Right renal cortex interstitium (tissue), 3 donors: ENCODE measurements around the gene PSMD11. TPM values are rescaled to one million over a fixed set of nuclear protein-coding genes. Genes with fewer than 3 reads are reported as not detected.
"Not testable (repeated sequence)": the region's sequence is repeated elsewhere in the genome, so short reads cannot be mapped to it uniquely, and the experiment has no call there.

Source experiments
- DNase-seq, 3 donors: peaks; one replicate each; pipeline ENCODE4 v3.0.0-alpha.2; 2013; ENCODE audit warnings: low read depth in 3 of 3, low spot score in 2 of 3
- polyA plus RNA-seq, 3 donors: library from polyadenylated mRNA; unstranded; fragments of 120-200 nt; gene quantifications; one replicate each; pipeline ENCODE4 v1.2.1, GENCODE V29; 2013; ENCODE audit not compliant: insufficient read length in 3 of 3

The PSMD11 gene
- polyA plus RNA-seq, 3 donors: 97.4 to 110 (median 109) TPM

DNA sequence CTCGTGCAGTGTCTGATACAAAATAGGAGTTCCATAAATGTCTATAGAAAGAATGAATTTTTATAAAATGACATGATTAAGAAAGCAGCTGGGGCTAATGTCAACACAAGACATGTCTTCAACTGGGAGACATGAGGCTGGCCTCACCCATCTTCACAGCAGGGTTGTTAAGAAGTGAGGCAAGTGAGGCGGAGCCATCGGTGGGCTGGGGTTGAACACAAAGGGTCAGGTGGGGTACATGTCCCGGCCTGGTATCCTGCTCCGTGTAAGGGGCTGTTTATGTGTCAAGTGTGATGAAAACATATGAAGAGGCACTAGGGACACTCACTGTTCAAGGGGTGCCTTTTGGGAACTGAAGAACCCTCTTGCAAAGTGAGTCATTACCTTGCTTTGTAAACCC is 64.6 kb downstream of the PSMD11 start:
- no peak for DNase-seq

GRCh38 chr17:32510466-32510865 is 66.2 kb downstream of the PSMD11 start:
- DNase-seq: no peak

DNA sequence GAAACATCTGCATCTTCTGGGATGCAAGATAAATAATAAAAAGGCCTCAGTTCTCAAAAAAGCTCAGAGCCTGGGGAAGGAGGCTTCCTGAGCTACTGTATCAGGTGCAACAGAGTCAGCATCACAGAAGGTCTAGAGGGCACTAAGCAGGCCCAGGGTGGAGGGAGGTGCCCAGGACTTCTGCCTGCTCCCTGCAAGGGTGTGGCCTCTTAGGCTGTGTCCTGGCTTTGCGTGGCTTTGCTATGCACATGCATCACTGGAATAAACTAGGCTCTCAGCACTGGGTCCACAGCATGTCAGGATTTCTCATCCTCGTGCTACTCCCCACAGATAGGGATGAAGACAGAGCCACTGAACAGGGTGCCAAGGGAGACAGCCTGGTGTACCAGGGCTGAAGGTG is 68.0 kb downstream of the PSMD11 start:
- DNase-seq: no peak

DNA sequence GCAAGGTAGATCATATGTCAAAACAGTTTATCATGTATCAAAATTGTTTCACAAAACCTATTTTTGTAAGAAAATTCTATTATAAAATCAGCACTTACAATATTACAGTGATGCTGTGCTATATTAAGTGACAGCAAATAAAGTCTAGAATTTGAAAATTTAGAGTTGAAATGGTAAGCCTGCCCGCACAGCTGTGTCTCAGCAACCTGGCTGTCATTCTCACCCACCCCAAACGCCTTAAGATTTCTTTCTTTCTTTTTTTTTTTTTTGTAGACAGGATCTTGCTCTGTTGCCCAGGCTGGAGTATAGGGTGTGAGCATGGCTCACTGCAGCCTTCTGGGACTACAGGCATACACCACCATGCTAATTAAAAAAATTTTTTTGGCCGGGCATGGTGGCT is 69.3 kb downstream of the PSMD11 start:
- DNase-seq: no peak

DNA sequence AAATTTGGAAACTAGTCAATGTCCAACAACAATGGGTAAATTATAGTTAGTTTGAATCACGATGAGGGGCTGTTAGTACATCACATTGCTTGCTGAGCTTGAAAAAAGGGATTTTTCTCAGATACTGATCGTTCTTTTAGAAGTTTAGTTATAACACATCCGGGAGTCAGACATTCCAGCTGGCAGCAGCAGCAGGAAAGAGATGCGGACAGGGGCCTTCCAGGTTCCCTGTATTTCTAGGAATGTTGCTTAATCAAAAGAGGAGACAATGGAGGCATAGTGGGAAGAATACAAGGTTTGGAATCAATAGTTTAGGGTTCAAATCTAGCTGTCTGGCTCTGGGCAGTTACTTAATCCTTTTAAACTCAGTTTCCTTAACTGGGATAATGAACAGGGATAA is 70.3 kb downstream of the PSMD11 start:
- no peak for DNase-seq

- no peak for DNase-seq
These were observed 71.5 kb downstream of the PSMD11 start for GRCh38 chr17:32515677-32516383.

DNA sequence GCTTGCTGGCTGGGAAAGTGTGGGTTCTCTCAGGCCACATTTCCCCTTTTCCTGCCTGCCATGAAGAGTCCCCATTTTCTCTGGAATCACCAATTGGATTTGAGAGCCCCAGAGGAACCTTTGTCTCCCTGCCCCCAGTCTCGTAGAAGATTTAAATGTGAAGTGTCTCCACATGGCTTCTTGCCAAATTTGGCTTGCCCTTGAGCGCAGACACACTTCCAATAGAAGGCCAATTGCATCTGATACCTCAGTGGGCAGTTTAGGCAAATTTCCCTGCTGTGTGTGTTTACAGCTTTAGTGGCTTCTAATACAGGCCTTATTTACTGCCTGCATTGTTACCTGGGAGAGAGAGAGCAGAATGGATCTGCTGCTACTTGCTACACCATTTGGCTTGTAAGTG is 72.1 kb downstream of the PSMD11 start:
- DNase-seq: no peak

DNA sequence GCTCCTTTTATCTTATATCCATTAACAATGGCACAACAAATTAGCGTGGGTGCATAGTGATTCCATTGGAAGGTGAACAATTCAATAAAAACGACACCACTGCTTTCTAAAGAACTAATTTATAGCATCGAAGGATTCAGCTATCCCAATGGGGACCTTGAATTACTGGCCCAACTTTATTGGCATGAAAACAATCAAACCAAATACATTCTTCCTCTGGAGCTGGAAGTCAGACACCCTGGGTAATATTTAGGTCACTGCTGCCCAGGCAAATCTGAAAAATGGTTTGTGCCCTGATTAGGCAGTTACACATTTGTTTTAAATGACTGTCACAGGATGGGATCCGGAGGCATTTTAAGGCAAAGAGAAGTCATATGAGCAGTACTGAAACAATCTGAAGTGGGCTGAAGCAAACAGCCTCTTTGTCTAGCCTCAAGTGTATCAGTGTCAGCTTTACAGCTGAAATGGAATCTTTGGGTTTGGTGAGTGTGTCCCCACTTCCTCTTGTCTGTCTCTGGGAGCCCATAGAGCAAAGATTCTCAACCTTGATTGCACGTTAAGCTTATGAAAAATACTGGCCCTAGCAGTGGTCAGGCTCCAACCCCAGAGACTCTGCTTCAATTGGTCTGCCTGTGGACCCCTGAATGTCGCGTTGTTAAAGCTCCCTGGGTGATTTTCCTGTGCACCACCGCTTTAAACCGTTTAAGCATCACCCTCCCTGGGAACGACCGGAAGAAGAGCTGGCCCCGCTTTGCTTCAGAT is 72.8 kb downstream of the PSMD11 start:
- DNase-seq: no peak

DNA sequence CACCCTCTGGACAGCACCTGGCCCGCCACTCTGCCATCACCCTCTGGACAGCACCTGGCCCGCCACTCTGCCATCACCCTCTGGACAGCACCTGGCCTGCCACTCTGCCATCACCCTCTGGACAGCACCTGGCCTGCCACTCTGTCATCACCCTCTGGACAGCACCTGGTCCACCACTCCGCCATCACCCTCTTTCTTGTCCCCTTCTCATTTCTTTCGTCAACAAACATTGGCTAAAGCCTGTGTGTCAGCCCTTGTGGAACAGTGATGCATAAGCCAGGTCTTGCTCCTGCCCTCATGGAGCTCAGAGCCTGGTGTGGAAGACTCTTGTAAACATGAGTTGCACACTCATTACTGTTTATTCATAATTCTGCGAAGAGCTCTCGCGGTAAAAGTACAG is 73.7 kb downstream of the PSMD11 start:
- DNase-seq: no peak

DNA sequence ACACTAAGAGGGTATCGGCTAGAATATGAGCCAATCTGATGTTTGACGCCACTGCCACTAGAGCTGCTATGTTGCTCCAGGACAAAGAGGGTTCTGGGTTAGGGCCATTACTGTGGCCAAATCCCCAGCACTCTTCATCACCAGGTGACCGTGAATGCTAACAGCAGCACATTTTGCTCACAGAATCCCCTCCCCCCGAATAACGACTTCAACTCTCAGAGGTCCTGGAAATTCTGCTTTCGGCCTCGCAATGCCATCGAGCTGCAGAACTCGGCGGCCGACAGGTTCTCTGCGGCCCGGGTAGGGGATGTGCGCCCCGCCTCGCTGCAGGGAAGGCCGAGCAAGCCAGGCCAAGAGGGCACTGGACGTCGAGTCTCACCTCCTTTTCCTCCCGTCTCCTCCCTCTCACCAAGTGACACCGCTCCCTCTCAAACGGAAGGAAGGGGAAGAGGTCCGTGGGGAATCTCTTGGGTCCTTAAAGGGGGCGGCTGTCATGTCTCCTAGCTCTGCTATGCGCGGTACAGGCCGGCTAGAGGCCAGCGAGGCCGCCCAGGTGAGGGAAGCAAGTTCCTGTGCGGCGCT is 74.4 kb downstream of the PSMD11 start:
- peak in 1 of 3 donors; percentile 27 for DNase-seq

GRCh38 chr17:32519228-32520103 is 75.2 kb downstream of the PSMD11 start:
- peak in 1 of 3 donors; percentile 34 for DNase-seq

GRCh38 chr17:32520104-32520701 is 75.9 kb downstream of the PSMD11 start:
- peak in 1 of 3 donors; percentile 36 for DNase-seq

GRCh38 chr17:32520737-32521404 is 76.6 kb downstream of the PSMD11 start:
- no peak for DNase-seq

GRCh38 chr17:32523017-32523680 is 78.8 kb downstream of the PSMD11 start:
- no peak for DNase-seq

DNA sequence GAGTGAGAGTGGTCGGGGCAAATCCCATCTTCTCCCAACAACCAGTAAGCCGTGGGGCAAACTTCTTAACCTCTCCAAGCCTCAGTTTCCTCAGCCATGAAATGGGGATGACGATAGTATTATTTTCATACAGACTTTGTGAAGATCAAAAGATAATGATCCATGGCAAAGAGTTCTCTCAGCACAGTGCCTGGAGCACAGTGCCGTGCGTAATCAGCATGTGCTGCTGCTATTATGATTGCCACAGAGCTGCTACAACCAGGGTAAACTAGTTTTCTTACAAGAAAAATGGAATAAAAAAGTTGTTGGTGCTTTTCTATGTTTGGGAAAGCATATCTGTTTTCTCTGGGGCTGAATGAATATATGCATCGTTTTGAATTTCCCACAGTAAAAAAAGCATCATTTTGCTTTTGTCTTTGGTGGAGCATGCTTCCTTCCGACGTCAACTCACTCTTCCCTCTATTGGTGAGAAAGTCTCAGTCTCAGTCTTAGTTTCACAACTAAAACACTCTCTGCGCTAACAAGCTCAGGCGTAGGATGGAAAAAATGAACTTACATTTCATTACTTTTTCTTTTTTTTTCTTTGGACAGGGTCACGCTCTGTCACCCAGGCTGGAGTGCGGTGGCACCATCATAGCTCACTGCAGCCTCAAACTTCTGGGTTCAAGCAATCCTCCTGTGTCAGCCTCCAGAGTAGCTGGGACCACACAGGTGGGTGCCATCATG is 79.7 kb downstream of the PSMD11 start:
- no peak for DNase-seq

DNA sequence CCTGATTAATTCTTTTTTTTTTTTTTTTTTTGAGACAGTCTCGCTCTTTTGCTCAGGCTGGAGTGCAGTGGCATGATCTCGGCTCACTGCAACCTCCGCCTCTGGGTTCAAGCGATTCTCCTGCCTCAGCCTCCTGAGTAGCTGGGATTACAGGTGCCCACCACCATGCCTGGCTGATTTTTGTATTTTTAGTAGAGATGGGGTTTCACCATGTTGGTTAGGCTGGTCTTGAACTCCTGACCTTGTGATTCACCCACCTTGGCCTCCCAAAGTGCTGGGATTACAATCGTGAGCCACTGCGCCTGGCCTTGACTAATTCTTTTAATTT is 80.2 kb downstream of the PSMD11 start:
- not testable (repeated sequence) for DNase-seq

GRCh38 chr17:32525122-32525521 is 80.8 kb downstream of the PSMD11 start:
- no peak for DNase-seq

GRCh38 chr17:32527146-32527545 is 82.8 kb downstream of the PSMD11 start:
- no peak for DNase-seq

GRCh38 chr17:32528825-32529224 is 84.5 kb downstream of the PSMD11 start:
- no peak for DNase-seq
